Kasumi-1 (cell line): ENCODE results near the gene EIF4G1.
A peak's percentile ranks its signal among the peaks of the same experiment; 100 is the strongest.
"Not testable (repeated sequence)": the region's sequence is repeated elsewhere in the genome, so short reads cannot be mapped to it uniquely, and the experiment has no call there.

ENCODE experiments used
- DNase-seq, 2 experiments: peaks; one replicate each; lab custom pipeline; 2025; lab: John Stamatoyannopoulos, UW

Gene EIF4G1, protein sequence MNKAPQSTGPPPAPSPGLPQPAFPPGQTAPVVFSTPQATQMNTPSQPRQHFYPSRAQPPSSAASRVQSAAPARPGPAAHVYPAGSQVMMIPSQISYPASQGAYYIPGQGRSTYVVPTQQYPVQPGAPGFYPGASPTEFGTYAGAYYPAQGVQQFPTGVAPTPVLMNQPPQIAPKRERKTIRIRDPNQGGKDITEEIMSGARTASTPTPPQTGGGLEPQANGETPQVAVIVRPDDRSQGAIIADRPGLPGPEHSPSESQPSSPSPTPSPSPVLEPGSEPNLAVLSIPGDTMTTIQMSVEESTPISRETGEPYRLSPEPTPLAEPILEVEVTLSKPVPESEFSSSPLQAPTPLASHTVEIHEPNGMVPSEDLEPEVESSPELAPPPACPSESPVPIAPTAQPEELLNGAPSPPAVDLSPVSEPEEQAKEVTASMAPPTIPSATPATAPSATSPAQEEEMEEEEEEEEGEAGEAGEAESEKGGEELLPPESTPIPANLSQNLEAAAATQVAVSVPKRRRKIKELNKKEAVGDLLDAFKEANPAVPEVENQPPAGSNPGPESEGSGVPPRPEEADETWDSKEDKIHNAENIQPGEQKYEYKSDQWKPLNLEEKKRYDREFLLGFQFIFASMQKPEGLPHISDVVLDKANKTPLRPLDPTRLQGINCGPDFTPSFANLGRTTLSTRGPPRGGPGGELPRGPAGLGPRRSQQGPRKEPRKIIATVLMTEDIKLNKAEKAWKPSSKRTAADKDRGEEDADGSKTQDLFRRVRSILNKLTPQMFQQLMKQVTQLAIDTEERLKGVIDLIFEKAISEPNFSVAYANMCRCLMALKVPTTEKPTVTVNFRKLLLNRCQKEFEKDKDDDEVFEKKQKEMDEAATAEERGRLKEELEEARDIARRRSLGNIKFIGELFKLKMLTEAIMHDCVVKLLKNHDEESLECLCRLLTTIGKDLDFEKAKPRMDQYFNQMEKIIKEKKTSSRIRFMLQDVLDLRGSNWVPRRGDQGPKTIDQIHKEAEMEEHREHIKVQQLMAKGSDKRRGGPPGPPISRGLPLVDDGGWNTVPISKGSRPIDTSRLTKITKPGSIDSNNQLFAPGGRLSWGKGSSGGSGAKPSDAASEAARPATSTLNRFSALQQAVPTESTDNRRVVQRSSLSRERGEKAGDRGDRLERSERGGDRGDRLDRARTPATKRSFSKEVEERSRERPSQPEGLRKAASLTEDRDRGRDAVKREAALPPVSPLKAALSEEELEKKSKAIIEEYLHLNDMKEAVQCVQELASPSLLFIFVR (N-terminal part only)

DNA sequence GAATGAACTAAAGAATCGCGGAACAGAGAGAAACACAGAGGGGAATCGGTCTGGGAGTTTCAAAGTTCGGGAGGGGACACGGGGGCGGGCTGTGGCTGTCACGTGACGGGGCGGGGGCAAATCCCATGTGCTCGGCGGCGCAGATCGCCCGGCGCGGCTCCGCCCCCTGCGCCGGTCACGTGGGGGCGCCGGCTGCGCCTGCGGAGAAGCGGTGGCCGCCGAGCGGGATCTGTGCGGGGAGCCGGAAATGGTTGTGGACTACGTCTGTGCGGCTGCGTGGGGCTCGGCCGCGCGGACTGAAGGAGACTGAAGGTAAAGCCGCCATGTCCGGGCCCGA is at the start of gene EIF4G1:
Gene EIF4G1 (plus strand): TSS at position 244 of the 337 bp plus-strand sequence. CDS start 1,191 bp downstream, outside the sequence.
- peak; percentile 87 to 89 for DNase-seq

DNA sequence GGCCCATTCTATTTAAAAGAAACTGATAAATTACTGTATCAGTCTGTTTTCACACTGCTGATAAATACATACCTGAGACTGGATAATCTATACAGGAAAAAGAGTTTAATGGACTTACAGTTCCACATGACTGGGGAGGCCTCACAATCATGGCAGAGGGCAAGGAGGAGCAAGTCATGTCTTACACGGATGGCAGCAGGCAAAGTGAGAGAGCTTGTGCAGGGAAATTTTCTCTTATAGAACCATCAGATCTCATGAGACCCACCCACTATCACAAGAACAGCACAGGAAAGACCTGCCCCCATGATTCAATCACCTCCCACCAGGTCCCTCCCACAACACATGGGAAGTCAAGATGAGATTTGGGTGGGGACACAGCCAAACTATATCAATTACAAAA is 47.2 kb upstream of the EIF4G1 start:
- not testable (repeated sequence) for DNase-seq

- DNase-seq: no peak
Observed at GRCh38 chr3:184272269-184272668, 42.1 kb upstream of the EIF4G1 start.

DNA sequence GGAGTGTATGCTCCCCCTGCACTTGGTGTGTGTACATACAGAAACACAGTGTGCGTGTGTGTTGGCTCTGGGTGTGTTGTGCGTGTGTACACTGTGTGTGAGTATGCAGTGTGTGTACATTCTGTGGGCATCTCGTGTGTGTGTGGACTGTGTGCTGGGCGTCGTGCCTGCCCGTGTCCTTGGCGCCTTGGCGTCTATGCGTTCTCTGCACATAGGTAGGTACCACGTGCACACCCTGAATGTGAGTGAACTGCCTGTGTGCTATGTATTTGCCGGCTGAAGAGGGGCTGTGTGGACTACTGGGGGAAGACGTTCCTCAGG is 39.1 kb upstream of the EIF4G1 start:
- DNase-seq: no peak

DNA sequence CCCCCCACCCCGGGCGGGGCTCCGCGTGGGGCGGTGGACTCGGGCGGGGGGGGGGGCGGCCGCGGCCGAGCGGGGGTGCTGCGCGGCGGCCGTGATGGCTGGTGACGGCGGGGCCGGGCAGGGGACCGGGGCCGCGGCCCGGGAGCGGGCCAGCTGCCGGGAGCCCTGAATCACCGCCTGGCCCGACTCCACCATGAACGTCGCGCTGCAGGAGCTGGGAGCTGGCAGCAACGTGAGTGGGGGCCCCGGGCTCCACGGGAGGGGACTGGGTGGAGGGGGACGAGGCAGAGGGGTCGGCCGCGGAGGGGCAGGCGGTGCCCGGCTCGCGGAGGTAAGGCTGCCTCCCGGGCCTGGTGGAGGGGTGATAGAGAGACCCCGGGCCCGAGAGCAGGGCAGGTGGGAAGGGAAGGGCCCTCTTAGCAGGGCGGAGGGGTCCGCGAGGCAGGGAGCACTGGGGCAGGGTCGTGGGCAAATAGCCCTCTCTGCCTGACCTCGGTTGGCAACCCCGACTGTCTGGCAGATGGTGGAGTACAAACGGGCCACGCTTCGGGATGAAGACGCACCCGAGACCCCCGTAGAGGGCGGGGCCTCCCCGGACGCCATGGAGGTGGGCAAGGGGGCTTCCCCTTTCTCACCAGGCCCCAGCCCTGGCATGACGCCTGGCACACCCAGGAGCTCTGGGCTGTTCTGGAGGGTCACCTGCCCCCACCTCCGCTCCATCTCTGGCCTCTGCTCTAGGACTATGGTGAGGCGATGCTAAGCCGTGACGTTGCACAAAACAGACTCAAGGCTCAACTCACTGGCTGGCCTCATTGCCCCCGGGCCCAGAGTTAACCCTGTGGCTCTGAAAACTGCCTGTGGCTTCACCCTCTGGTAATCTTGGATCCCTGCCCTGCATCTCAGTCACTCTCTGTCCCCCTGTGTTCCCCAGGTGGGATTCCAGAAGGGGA is 38.2 kb upstream of the EIF4G1 start, which contains the start of gene ECE2:
Gene ECE2 (plus strand): TSS at position 62 of the 950 bp plus-strand sequence. CDS start 132 bp downstream, at position 194.
- no peak for DNase-seq

GRCh38 chr3:184277366-184277765 is 37.0 kb upstream of the EIF4G1 start:
- DNase-seq: no peak

DNA sequence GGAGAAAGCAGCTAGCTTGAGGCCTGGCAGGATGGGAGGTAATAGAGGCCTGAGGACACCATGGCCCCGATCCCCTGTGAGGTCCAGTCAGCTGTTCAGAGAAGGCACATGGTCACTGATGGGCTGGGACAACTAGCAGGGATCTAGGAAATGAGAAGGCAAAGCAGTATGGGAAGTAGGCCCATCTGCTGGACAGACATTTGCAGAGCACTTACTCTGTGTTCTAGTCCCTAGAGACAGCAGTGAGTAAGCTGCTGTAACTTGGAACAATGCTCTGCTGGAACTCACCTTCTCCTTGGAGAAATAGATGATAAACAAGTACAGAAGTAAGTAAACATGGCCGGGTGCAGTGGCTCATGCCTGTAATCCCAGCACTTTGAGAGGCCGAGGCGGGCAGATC is 31.5 kb upstream of the EIF4G1 start:
- DNase-seq: no peak

GRCh38 chr3:184283681-184284080 is 30.7 kb upstream of the EIF4G1 start:
- no peak for DNase-seq

GRCh38 chr3:184284696-184285095 is 29.7 kb upstream of the EIF4G1 start:
- DNase-seq: peak; percentile 59 to 62

GRCh38 chr3:184289426-184289938 is 24.9 kb upstream of the EIF4G1 start:
- DNase-seq: peak; percentile 68 to 72

GRCh38 chr3:184290331-184290730 is 24.1 kb upstream of the EIF4G1 start:
- no peak for DNase-seq

- DNase-seq: no peak
Observed at GRCh38 chr3:184291044-184291737, 23.2 kb upstream of the EIF4G1 start.

DNA sequence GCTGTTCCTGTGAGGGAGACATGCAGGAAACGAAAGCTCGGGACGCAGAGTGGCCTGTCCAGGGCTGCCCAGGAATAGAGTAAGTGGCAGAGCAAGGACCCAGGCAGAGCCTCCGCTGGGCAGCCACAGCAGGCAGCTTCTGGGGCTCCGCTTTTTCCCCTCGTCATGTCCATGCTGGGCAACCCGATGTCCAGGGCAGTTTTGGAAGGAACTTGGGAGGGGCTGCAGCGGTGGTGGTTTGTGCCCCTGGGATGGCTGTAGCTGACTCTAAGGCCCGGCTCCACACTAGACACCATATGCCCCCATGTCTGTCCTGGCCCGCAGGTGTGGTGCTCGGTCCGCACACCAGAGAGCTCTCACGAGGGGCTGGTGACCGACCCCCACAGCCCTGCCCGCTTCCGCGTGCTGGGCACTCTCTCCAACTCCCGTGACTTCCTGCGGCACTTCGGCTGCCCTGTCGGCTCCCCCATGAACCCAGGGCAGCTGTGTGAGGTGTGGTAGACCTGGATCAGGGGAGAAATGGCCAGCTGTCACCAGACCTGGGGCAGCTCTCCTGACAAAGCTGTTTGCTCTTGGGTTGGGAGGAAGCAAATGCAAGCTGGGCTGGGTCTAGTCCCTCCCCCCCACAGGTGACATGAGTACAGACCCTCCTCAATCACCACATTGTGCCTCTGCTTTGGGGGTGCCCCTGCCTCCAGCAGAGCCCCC is 22.5 kb upstream of the EIF4G1 start:
- no peak for DNase-seq

- DNase-seq: no peak
Observed at GRCh38 chr3:184295771-184296170, 18.6 kb upstream of the EIF4G1 start.

GRCh38 chr3:184296616-184297015 is 17.8 kb upstream of the EIF4G1 start:
- DNase-seq: no peak

DNA sequence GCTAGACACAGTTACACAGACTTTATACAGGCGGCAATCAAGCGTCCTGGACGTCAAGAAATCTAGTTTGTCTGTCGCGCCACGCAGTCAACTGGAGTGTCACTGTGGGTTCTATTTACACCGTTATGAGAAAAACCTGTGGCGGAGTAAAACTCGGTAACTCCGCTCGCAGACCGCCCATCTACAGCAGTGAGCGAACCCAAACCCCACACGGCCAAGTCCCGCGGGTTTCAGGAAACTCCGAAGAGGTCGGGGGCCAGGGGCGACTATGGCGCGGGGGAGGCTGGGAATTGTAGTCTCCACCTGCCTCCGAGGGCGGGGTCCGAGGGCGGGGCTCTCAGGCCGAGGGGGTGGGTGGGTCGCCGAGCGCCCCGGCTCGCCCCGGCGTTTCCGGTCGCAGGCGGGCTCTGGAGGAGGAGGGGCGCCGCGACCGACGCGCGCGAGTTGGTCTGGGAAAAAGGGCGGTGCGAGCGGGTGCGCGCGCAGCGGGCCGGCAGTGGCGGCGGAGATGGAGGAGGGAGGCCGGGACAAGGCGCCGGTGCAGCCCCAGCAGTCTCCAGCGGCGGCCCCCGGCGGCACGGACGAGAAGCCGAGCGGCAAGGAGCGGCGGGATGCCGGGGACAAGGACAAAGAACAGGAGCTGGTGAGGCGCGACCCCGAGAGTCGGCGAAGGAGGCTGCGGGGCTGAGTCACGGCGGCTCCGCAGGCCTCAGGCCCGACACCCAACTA is 15.5 kb upstream of the EIF4G1 start, which contains the start of gene PSMD2:
Gene PSMD2 (plus strand): TSS at position 483 of the 729 bp plus-strand sequence. CDS start 26 bp downstream, at position 509.
- DNase-seq: peak; percentile 89 to 91

DNA sequence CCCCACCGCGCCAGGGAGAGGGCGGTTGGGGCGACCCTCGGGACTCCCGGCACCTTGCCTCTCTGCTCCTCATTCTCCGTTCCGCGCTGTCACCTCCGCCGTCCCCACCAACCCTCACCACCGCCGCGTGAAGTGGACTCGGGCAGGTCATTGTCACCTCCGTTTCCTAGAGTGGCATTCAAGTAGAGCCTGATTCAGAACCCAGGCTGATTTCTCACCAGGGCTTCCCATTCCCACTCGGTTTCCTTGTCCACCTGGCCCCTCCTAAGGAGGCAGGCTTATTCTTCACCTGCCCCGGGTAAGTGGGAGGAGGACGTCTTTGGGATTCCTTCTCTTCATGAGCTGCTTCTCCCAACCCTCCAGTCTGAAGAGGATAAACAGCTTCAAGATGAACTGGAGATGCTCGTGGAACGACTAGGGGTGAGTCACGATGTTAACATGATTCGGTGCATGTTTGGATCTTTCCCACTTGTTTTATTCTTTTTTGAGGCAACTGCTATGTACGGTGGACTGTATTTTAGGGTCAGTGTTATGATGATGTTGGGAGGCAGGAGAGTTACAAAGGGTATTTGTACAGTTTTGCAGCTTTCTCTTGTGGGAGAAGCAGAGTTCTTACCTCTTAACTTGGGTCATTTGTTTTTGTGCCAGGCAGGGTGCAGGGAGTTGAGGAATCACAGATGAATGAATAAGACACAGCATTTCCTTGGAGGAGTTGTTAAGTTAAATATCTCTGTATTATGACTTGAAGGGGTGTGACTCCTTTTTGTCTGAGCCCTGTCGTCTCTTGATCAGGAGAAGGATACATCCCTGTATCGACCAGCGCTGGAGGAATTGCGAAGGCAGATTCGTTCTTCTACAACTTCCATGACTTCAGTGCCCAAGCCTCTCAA is 14.7 kb upstream of the EIF4G1 start:
- DNase-seq: peak in 1 of 2 experiments; percentile 8

GRCh38 chr3:184300378-184300720 is 14.1 kb upstream of the EIF4G1 start:
- no peak for DNase-seq
